Esophagus muscularis mucosa (tissue), 4 donors: ENCODE data around the gene TRIM37. TPM values are rescaled to one million over a fixed set of nuclear protein-coding genes. Genes with fewer than 3 reads are reported as not detected.

ENCODE experiments used
- DNase-seq: peaks from one replicate; pipeline ENCODE4 v3.0.0-alpha.2; 2017; ENCODE audit errors: extremely low spot score
- H3K27ac ChIP-seq, 4 donors: fragments of 200-600 bp; sonication (generic); replicated peaks in 1 of 4; 1 replicate in 3 of 4; 2 replicates in 1 of 4; pipeline ENCODE4 v1.5.1; 2016 to 2019; ENCODE audit warnings: mild to moderate bottlenecking in 1 of 4
- H3K27me3 ChIP-seq, 4 donors: fragments of 200-600 bp; sonication (generic); one replicate each; pipeline versions ENCODE4 v1.5.1 to v1.6.0; 2016 to 2019
- H3K36me3 ChIP-seq, 4 donors: fragments of 200-600 bp; sonication (generic); one replicate each; pipeline ENCODE4 v1.5.1; 2016 to 2019
- H3K4me1 ChIP-seq, 4 donors: fragments of 200-600 bp; sonication (generic); one replicate each; pipeline ENCODE4 v1.5.1; 2016 to 2019
- H3K4me3 ChIP-seq, 4 donors: fragments of 200-600 bp; sonication (generic); 1 replicate in 2 of 4; 2 replicates in 2 of 4; pipeline ENCODE4 v1.5.1; 2016 to 2019; ENCODE audit warnings: mild to moderate bottlenecking in 4 of 4, moderate library complexity in 1 of 4
- H3K9me3 ChIP-seq, 4 donors: fragments of 200-600 bp; sonication (generic); 1 replicate in 3 of 4; 2 replicates in 1 of 4; pipeline ENCODE4 v1.5.1; 2016 to 2019
- EP300 ChIP-seq: sonication (generic); formaldehyde crosslinking; IDR thresholded peaks from one replicate; pipeline ENCODE4 v1.6.1; 2017; ENCODE audit warnings: antibody characterized with exemption
- POLR2A ChIP-seq: fragments of 450-650 bp; IDR thresholded peaks from one replicate; pipeline ENCODE4 v1.6.1; 2017; ENCODE audit warnings: antibody characterized with exemption, moderate library complexity, mild to moderate bottlenecking, low read depth
- POLR2AphosphoS5 ChIP-seq, 2 donors: sonication (generic); formaldehyde crosslinking; IDR thresholded peaks; one replicate each; pipeline ENCODE4 v1.6.1; 2017; ENCODE audit warnings: antibody characterized with exemption in 2 of 2
- WGBS: methylation state at CpG from one replicate; pipeline ENCODE4 v1.1.5; 2018; 5-methylcytosine and 5-hydroxymethylcytosine counted together
- intact Hi-C: fragments of 100-400 bp; cut with DNase I; formaldehyde crosslinking; loops from one replicate; pipeline ENCODE4 v1.15.1; 2023
- total RNA-seq, 4 donors: library from RNA; depleted of rRNA; stranded (reverse); fragments of >200 nt; gene quantifications; one replicate each; pipeline versions ENCODE4 v1.1.0 to v1.2.1, GENCODE V29; 2016
- TF ChIP-seq, protein P1 (sequence below), 3 experiments: fragments of 200-600 bp in 2 of 3; fragments of 450-650 bp in 1 of 3; sonication (generic) in 2 of 3; IDR thresholded peaks; one replicate each; pipeline ENCODE4 v1.5.1; 2017 to 2019; ENCODE audit warnings: antibody characterized with exemption in 3 of 3, mild to moderate bottlenecking in 2 of 3, moderate library complexity in 1 of 3

TRIM37 gene
- total RNA-seq, 4 donors from 2014 or later = 23.4 to 27.5 (median 25.3) TPM

DNA sequence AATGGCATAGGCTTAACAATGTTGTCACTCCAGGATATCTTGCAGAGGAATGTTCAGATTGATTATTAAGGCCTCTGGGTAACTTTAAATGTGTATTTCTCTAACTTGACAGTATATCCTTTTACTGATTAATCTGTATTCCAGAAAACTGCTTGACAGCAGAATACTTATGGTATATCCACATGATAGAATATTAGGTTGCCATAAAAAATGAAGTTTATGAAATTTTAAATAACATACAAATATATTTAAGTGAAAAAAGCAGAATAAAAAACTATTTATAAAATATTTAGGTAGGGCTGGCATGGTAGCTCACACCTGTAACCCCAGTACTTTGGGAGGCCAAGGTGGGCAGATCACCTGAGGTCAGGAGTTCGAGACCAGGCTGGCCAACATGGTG is 106.7 kb downstream of the TRIM37 start:
- WGBS = 100% methylated on average over 1 of the region's 1 CpG

DNA sequence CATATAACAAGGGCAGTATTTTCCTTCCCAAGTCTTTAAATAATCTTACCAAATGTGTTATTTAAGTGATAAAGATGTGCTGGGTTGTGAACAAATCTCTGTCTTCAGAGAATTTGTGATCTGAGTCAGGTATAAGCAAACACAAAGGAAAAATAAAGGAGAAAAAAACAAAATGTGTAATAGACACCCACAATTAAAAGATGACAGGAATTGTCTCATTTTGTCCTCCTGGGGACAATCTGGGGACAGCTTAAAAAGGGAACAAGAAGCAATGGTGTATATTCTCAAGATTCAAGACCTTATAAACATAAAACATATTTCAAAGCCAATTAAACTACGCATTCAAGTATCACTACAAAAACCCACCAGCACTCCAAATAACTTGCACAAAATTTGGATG is 107.2 kb downstream of the TRIM37 start:
- Histone ChIP-seq H3K36me3 (peaks cover 14 to 56% (median 31%) of the 10 kb centered on the region in 4 donors), H3K4me1 (peaks cover 0 to 3% (median 0%) of the 10 kb centered on the region in 4 donors), H3K4me3 (no peak overlapping the region), H3K27ac (no peak overlapping the region), H3K9me3 (no peaks in the 10 kb centered on the region), H3K27me3 (no peaks in the 10 kb centered on the region)
- WGBS = 100% methylated on average over 1 of the region's 1 CpG
- intact Hi-C loops = no loop called here
- TF ChIP-seq, protein P1, sequence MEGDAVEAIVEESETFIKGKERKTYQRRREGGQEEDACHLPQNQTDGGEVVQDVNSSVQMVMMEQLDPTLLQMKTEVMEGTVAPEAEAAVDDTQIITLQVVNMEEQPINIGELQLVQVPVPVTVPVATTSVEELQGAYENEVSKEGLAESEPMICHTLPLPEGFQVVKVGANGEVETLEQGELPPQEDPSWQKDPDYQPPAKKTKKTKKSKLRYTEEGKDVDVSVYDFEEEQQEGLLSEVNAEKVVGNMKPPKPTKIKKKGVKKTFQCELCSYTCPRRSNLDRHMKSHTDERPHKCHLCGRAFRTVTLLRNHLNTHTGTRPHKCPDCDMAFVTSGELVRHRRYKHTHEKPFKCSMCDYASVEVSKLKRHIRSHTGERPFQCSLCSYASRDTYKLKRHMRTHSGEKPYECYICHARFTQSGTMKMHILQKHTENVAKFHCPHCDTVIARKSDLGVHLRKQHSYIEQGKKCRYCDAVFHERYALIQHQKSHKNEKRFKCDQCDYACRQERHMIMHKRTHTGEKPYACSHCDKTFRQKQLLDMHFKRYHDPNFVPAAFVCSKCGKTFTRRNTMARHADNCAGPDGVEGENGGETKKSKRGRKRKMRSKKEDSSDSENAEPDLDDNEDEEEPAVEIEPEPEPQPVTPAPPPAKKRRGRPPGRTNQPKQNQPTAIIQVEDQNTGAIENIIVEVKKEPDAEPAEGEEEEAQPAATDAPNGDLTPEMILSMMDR (IDR thresholded peaks at IDR 0.05) = no peak
- no peak for TF ChIP-seq POLR2AphosphoS5 (IDR thresholded peaks at IDR 0.05)
- no peak for TF ChIP-seq EP300
- no peak for DNase-seq

More for the DNA sequence above, 106.7 kb downstream of the TRIM37 start:
- Histone ChIP-seq H3K27me3 (no peaks in the 10 kb centered on the region), H3K4me1 (peaks cover 0 to 2% (median 0%) of the 10 kb centered on the region in 4 donors), H3K4me3 (no peak overlapping the region), H3K27ac (no peak overlapping the region), H3K36me3 (peaks cover 14 to 56% (median 31%) of the 10 kb centered on the region in 4 donors), H3K9me3 (no peaks in the 10 kb centered on the region)
- no peak for DNase-seq
- TF ChIP-seq, protein P1 (IDR thresholded peaks at IDR 0.05) = no peak
- TF ChIP-seq POLR2AphosphoS5 (IDR thresholded peaks at IDR 0.05) (no peak), EP300 (no peak), POLR2A (no peak)
- intact Hi-C loops = loop anchor here (5.0 kb wide), 1 partner anchor 413 kb away; no protein-coding TSS in a partner anchor

DNA sequence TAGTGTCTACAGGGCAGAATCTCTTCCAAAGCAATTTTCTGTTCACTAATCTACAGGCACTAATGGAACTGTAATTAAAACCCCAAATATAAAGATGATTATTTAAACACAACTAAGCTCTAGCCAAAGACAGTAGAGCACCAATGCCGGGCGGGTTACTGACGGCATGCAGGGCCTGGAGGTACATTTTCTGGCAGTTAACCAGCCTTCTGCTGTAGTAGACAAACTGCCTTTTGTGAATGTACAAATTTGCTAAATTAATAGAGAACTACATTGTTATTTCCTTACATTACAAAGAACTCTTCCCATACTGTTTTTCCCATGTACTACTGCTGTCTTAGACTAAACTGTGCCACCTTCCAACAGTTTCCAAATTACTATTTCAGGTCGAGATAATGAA is 107.8 kb downstream of the TRIM37 start:
- no peak for DNase-seq
- H3K36me3 ChIP-seq = peaks cover 14 to 57% (median 31%) of the 10 kb centered on the region in 4 donors
- no peak overlapping the region for H3K4me3 ChIP-seq
- H3K27ac ChIP-seq = no peak overlapping the region
- no peaks in the 10 kb centered on the region for H3K9me3 ChIP-seq
- H3K27me3 ChIP-seq = no peaks in the 10 kb centered on the region
- no peak for TF ChIP-seq POLR2A
- TF ChIP-seq EP300 = no peak
- TF ChIP-seq POLR2AphosphoS5 (IDR thresholded peaks at IDR 0.05) = no peak
- TF ChIP-seq, protein P1 (IDR thresholded peaks at IDR 0.05) = no peak
- WGBS = 87% methylated on average over 4 of the region's 4 CpGs
- peaks cover 0 to 3% (median 0%) of the 10 kb centered on the region in 4 donors for H3K4me1 ChIP-seq
- intact Hi-C loops = no loop called here

DNA sequence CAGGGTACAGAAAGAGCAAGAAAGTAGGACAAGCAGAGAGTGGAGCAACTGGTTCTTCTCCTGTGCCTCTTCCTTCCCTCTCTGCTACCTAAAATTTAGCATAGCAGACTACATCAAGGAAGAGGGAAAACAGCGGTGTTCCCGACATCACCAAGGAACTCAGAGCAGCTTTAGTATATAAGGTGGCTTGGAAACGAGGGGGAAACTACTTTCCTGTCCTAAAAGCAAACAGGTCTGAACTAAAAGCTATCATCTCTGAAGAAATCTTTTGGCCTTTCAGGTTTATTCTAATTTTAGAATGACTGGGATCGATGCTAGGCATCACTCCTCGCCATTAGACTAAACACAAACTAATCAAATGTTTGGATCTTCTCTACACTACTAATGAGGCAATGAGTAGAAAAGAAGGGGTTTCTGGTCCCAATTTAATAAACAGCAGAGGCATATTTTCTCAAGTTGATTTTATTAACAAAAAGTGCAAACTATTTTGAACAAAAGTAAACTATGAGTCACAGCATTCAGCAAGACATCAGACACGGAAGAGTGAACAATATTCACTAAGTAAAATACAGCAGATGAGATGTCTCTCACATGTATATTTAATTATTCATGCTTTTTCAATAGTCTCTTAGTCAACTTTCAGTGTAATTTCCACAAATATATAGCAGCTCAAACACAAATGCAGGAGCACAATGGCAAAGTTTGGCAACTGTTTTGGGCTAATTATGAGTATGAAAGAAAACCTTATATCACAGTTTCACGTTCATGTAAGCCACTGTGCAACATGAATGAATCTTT is 108.7 kb downstream of the TRIM37 start:
- Histone ChIP-seq H3K4me3 (no peak overlapping the region), H3K36me3 (peaks cover 14 to 63% (median 31%) of the 10 kb centered on the region in 4 donors), H3K27ac (no peak overlapping the region), H3K4me1 (peaks cover 0 to 3% (median 0%) of the 10 kb centered on the region in 4 donors), H3K9me3 (no peaks in the 10 kb centered on the region), H3K27me3 (no peaks in the 10 kb centered on the region)
- DNase-seq = no peak
- intact Hi-C loops = no loop called here
- 74% methylated on average over 7 of the region's 7 CpGs for WGBS
- no peak for TF ChIP-seq EP300
- no peak for TF ChIP-seq POLR2AphosphoS5 (IDR thresholded peaks at IDR 0.05)
- no peak for TF ChIP-seq POLR2A
- TF ChIP-seq, protein P1 (IDR thresholded peaks at IDR 0.05) = no peak
